K562 (cell line): ENCODE data around the gene HMGN2. TPM values are rescaled to one million over a fixed set of nuclear protein-coding genes. Genes with fewer than 3 reads are reported as not detected.

Experiments
- ATAC-seq: fragments of 200-7000 bp; cut with Tn5 transposase; 3 replicates; pipeline ENCODE4 v1.9.1; 2020; ENCODE audit warnings: moderate library complexity
- BruUV-seq: library from RNA; stranded (reverse); fragments of 400-500 nt; replicated peaks from 2 replicates; lab custom pipeline; 2021; lab: Mats Ljungman, UMichigan
- CTCF ChIA-PET: fragments of 300-600 bp; formaldehyde crosslinking; extraction: SDS; loops from one replicate; lab custom pipeline; 2021; ENCODE audit warnings: low intra/inter-chr PET ratio; lab: Yijun Ruan, JAX
- POLR2A ChIA-PET: fragments of 300-600, 350-650 bp; sonication (Branson Sonifier 250); formaldehyde crosslinking; extraction: SDS; loops from one replicate; lab custom pipeline; 2021; ENCODE audit warnings: antibody characterized with exemption, inconsistent platforms; lab: Yijun Ruan, JAX
- DNase-seq, 4 experiments: peaks; one replicate each; pipeline versions ENCODE4 v3.0.0 to v3.0.0-alpha.2; 2011 to 2018; ENCODE audit warnings: low spot score in 3 of 4, mixed read lengths in 3 of 4; ENCODE audit errors: extremely low read depth in 1 of 4
- FAIRE-seq: peaks from 2 replicates; lab custom pipeline; 2011; peaks lifted over from hg19 to GRCh38; lab: Jason Lieb, UNC
- H2AFZ ChIP-seq: 2 replicates; pipeline ENCODE4 v1.6.0; 2011; ENCODE audit warnings: low read depth, low read length, control low read depth, inconsistent platforms
- H3K27ac ChIP-seq: fragments of 200-600 bp; 3 replicates; pipeline ENCODE4 v1.8.0; 2011; ENCODE audit warnings: low read depth, mild to moderate bottlenecking, control low read depth, inconsistent platforms, low read length, moderate library complexity, mixed read lengths; ENCODE audit errors: extremely low read depth
- H3K27me3 ChIP-seq, 2 experiments: fragments of 300-600 bp in 1 of 2; 2 replicates in 1 of 2; 3 replicates in 1 of 2; pipeline versions ENCODE4 v1.6.0 to v1.8.0; 2011; ENCODE audit warnings: inconsistent platforms in 2 of 2, low read length in 2 of 2, mild to moderate bottlenecking in 1 of 2, mixed read lengths in 1 of 2, moderate library complexity in 1 of 2; ENCODE audit not compliant: control insufficient read depth in 2 of 2, insufficient read depth in 2 of 2
- H3K36me3 ChIP-seq: fragments of 300-600 bp; 3 replicates; pipeline ENCODE4 v1.8.0; 2011; ENCODE audit warnings: mild to moderate bottlenecking, low read length, inconsistent platforms; ENCODE audit not compliant: control insufficient read depth, insufficient read depth
- H3K4me1 ChIP-seq, 2 experiments: fragments of 200-600 bp in 1 of 2; replicated peaks in 1 of 2; 2 replicates in 1 of 2; 3 replicates in 1 of 2; pipeline versions ENCODE4 v1.5.1 to v1.8.0; 2011; ENCODE audit warnings: inconsistent platforms in 2 of 2, low read length in 2 of 2, mild to moderate bottlenecking in 1 of 2, mixed read lengths in 1 of 2, moderate library complexity in 1 of 2; ENCODE audit not compliant: control insufficient read depth in 2 of 2, insufficient read depth in 2 of 2
- H3K4me2 ChIP-seq: 2 replicates; pipeline ENCODE4 v1.6.1; 2011; ENCODE audit warnings: low read length, control low read depth, inconsistent platforms, mixed read lengths; ENCODE audit not compliant: insufficient read depth
- H3K4me3 ChIP-seq: fragments of 200-600 bp; sonication (generic), shearing (Covaris generic); 2 replicates; pipeline ENCODE4 v1.5.1; 2016; ENCODE audit warnings: control low read depth, inconsistent platforms
- H3K79me2 ChIP-seq: fragments of 200-600 bp; 3 replicates; pipeline ENCODE4 v1.8.0; 2011; ENCODE audit warnings: low read length, inconsistent platforms; ENCODE audit not compliant: control insufficient read depth, insufficient read depth
- H3K9ac ChIP-seq, 2 experiments: 2 replicates each; pipeline versions ENCODE4 v1.6.0 to v1.6.1; 2011; ENCODE audit warnings: low read depth in 2 of 2, low read length in 2 of 2, control low read depth in 1 of 2, inconsistent platforms in 1 of 2, mild to moderate bottlenecking in 1 of 2, mixed read lengths in 1 of 2; ENCODE audit not compliant: insufficient read depth in 1 of 2
- H3K9me1 ChIP-seq: one replicate; pipeline ENCODE4 v1.6.0; 2011; ENCODE audit warnings: inconsistent platforms, mild to moderate bottlenecking, low read length, moderate library complexity; ENCODE audit not compliant: control insufficient read depth, insufficient read depth
- H3K9me3 ChIP-seq: replicated peaks from 2 replicates; pipeline ENCODE4 v1.5.1; 2011; ENCODE audit warnings: low read depth, low read length, inconsistent platforms; ENCODE audit not compliant: control insufficient read depth, insufficient read depth
- H4K20me1 ChIP-seq: replicated peaks from 2 replicates; pipeline ENCODE4 v1.6.1; 2011; ENCODE audit warnings: low read length, inconsistent platforms, mixed read lengths; ENCODE audit not compliant: control insufficient read depth, insufficient read depth
- FIP1L1 ChIP-seq: fragments of 200-400 bp; formaldehyde crosslinking; IDR thresholded peaks from 2 replicates; pipeline ENCODE4 v1.6.1; 2018; ENCODE audit warnings: mild to moderate bottlenecking, low read depth, low read length; ENCODE audit not compliant: poor library complexity, severe bottlenecking
- FOXM1 ChIP-seq, 2 experiments: fragments of 450-650 bp in 1 of 2; sonication (generic) in 1 of 2; formaldehyde crosslinking in 1 of 2; IDR thresholded peaks; 2 replicates each; pipeline versions ENCODE4 v1.6.1 to v1.9.0; 2017 to 2022; ENCODE audit warnings: low read depth in 2 of 2, mild to moderate bottlenecking in 2 of 2, missing genetic modification reagents in 1 of 2, moderate library complexity in 1 of 2
- GATAD2A ChIP-seq: fragments of 450-650 bp; IDR thresholded peaks from 2 replicates; pipeline ENCODE4 v1.6.1; 2017
- HNRNPH1 ChIP-seq: fragments of 200-400 bp; formaldehyde crosslinking; optimal IDR thresholded peaks from 2 replicates; pipeline ENCODE3; 2017; ENCODE audit warnings: low read depth, mild to moderate bottlenecking, low read length, moderate library complexity
- IRF2 ChIP-seq: sonication (generic); formaldehyde crosslinking; IDR thresholded peaks from 2 replicates; pipeline ENCODE4 v1.8.1; 2022; ENCODE audit warnings: mild to moderate bottlenecking, missing genetic modification reagents
- LCOR ChIP-seq: sonication (generic); formaldehyde crosslinking; IDR thresholded peaks from 2 replicates; pipeline ENCODE4 v1.8.0; 2022; ENCODE audit warnings: mild to moderate bottlenecking, missing genetic modification reagents
- MAFK ChIP-seq: IDR thresholded peaks from 2 replicates; pipeline ENCODE4 v1.6.1; 2011; ENCODE audit warnings: low read length, improper control_type of control experiment
- MAX ChIP-seq: sonication (generic); formaldehyde crosslinking; IDR thresholded peaks from 2 replicates; pipeline ENCODE4 v1.9.0; 2022; ENCODE audit warnings: mild to moderate bottlenecking, missing genetic modification reagents
- RBM15 ChIP-seq: fragments of 200-400 bp; formaldehyde crosslinking; IDR thresholded peaks from 2 replicates; pipeline ENCODE4 v1.6.1; 2018; ENCODE audit warnings: mild to moderate bottlenecking, low read length, moderate library complexity; ENCODE audit not compliant: insufficient read depth
- SREBF2 ChIP-seq: sonication (generic); formaldehyde crosslinking; IDR thresholded peaks from 2 replicates; pipeline ENCODE4 v1.4.0; 2020; ENCODE audit warnings: mild to moderate bottlenecking, missing genetic modification reagents
- TBL1XR1 ChIP-seq, 2 experiments: IDR thresholded peaks; 2 replicates each; pipeline ENCODE4 v1.6.1; 2012; ENCODE audit warnings: improper control_type of control experiment in 2 of 2, low read length in 2 of 2, mild to moderate bottlenecking in 1 of 2
- TFAP4 ChIP-seq: sonication (generic); formaldehyde crosslinking; IDR thresholded peaks from 2 replicates; pipeline ENCODE4 v1.8.0; 2022; ENCODE audit warnings: missing genetic modification reagents, mild to moderate bottlenecking, moderate library complexity, borderline replicate concordance
- THRB ChIP-seq: fragments of 450-650 bp; formaldehyde crosslinking; conservative IDR thresholded peaks from 2 replicates; pipeline ENCODE4 v1.4.0; 2022; ENCODE audit warnings: mild to moderate bottlenecking, missing genetic modification characterization
- XRCC3 ChIP-seq: fragments of 450-650 bp; IDR thresholded peaks from 2 replicates; pipeline ENCODE4 v1.6.1; 2017; ENCODE audit warnings: mild to moderate bottlenecking, moderate library complexity
- ZBTB33 ChIP-seq: sonication (generic); formaldehyde crosslinking; IDR thresholded peaks from 2 replicates; pipeline ENCODE4 v1.8.1; 2023; ENCODE audit warnings: mild to moderate bottlenecking, missing genetic modification reagents
- ZBTB8A ChIP-seq: fragments of 450-650 bp; IDR thresholded peaks from 2 replicates; pipeline ENCODE4 v1.6.1; 2018; ENCODE audit warnings: mild to moderate bottlenecking, moderate library complexity; ENCODE audit not compliant: partially characterized antibody
- ZNF232 ChIP-seq: sonication (generic); formaldehyde crosslinking; IDR thresholded peaks from 2 replicates; pipeline ENCODE4 v1.8.0; 2022; ENCODE audit warnings: mild to moderate bottlenecking, missing genetic modification reagents
- ZNF282 ChIP-seq: sonication (generic); formaldehyde crosslinking; IDR thresholded peaks from 2 replicates; pipeline ENCODE4 v1.8.1; 2023; ENCODE audit warnings: missing genetic modification reagents
- WGBS: fragments of 100-300 bp; shearing (Covaris generic); methylation state at CpG from one replicate; pipeline ENCODE4 v1.1.6; 2016; ENCODE audit warnings: low coverage, mixed read lengths; ENCODE audit not compliant: insufficient coverage; ENCODE audit errors: missing lambda C conversion rate; 5-methylcytosine and 5-hydroxymethylcytosine counted together
- in situ Hi-C: fragments of 300-500 bp; cut with MboI; formaldehyde crosslinking; loops from 4 replicates; pipeline ENCODE4 v1.15.0; 2018; ENCODE audit warnings: inconsistent platforms, mixed read lengths
- intact Hi-C: fragments of 100-400 bp; cut with micrococcal nuclease; formaldehyde crosslinking; loops from 2 replicates; pipeline ENCODE4 v1.14.2; 2022
- polyA plus RNA-seq, 8 experiments: library from polyadenylated mRNA; depleted of rRNA in 4 of 8; stranded (reverse) in 5 of 8; unstranded in 3 of 8; fragments of >200 nt; fragmentation: Nextera tagmentation in 2 of 8; fragmentation: Illumina TruSeq in 1 of 8; extraction: Ambion mirVana in 2 of 8; extraction: Trizol in 1 of 8; gene quantifications; 2 replicates each; pipeline versions ENCODE4 v1.2.1 to v1.2.3, GENCODE V29; 2011 to 2014; ENCODE audit warnings: inconsistent platforms in 1 of 8, missing spikeins in 1 of 8
- total RNA-seq, 7 experiments: library from RNA; depleted of rRNA in 6 of 7; stranded (reverse); fragments of >200 nt in 6 of 7; fragmentation: Illumina TruSeq in 2 of 7; extraction: Trizol in 2 of 7; gene quantifications; 2 replicates each; pipeline versions ENCODE4 v1.2.1 to v1.2.3, GENCODE V29; 2011 to 2021; ENCODE audit warnings: low replicate concordance in 1 of 7

The HMGN2 gene
- total and polyA plus RNA-seq, 9 of the 15 experiments (the other 6 are each of a cell fraction or from before 2014, with no cell fraction given): 370 to 1,354 (median 965) TPM

- H3K9ac ChIP-seq: no peak overlapping the region
- no peak overlapping the region for H2AFZ ChIP-seq
- intact Hi-C loops: no loop called here
- BruUV-seq: no TSS peak
- H4K20me1 ChIP-seq: no peaks in the 10 kb centered on the region
- no peaks in the 10 kb centered on the region for H3K9me1 ChIP-seq
- H3K4me1 ChIP-seq: peaks cover 7 to 16% of the 10 kb centered on the region in 2 experiments; a peak in 4 of 5 replicates
- ChIA-PET POLR2A (interaction anchor here (0.7 to 2.0 kb wide), 6 partner anchors 9 to 175 kb away, joined by 3 to 6 read pairs (median 3); no protein-coding TSS in a partner anchor), CTCF (interaction anchor here (0.6 kb wide), 1 partner anchor 582 kb away, joined by 3 read pairs; no protein-coding TSS in a partner anchor)
- H3K36me3 ChIP-seq: peaks cover 9% of the 10 kb centered on the region; the same call in 2 of the 3 replicates
- no peaks in the 10 kb centered on the region for H3K9me3 ChIP-seq
- in situ Hi-C loops: no loop called here
- no peak overlapping the region for H3K27ac ChIP-seq
- ATAC-seq (no peak), FAIRE-seq (no peak), DNase-seq (no peak)
- H3K4me2 ChIP-seq: no peak overlapping the region
- no peaks in the 10 kb centered on the region for H3K27me3 ChIP-seq
- TF ChIP-seq IRF2 (CRISPR knock-in tag): no peak
- no peak for TF ChIP-seq ZNF282
- TF ChIP-seq ZBTB33 (CRISPR knock-in tag): no peak
- TF ChIP-seq TFAP4 (CRISPR knock-in tag): no peak
- TF ChIP-seq THRB (CRISPR knock-in tag): no peak
- no peak for TF ChIP-seq MAX (CRISPR knock-in tag)
- TF ChIP-seq FOXM1 (IDR thresholded peaks at IDR 0.05; ENCODE audit: low read depth): no peak
- no peak for TF ChIP-seq FOXM1 (CRISPR knock-in tag; IDR thresholded peaks at IDR 0.05; ENCODE audit: low read depth)
- TF ChIP-seq ZBTB8A: no peak
- TF ChIP-seq HNRNPH1: no peak
- TF ChIP-seq GATAD2A: no peak
- TF ChIP-seq LCOR: no peak
- TF ChIP-seq RBM15: no peak
- TF ChIP-seq ZNF232 (CRISPR knock-in tag): no peak
- TF ChIP-seq XRCC3: no peak
- TF ChIP-seq SREBF2 (CRISPR knock-in tag): no peak
- no peak for TF ChIP-seq MAFK
- no peak for TF ChIP-seq FIP1L1
- no peak for TF ChIP-seq TBL1XR1 (IDR thresholded peaks at IDR 0.05; ENCODE audit: low read length in 2 of 2)
- peaks cover 32% of the 10 kb centered on the region for H3K79me2 ChIP-seq
- WGBS: 84% methylated on average over 2 of the region's 2 CpGs
- no peak overlapping the region for H3K4me3 ChIP-seq
Measured at GRCh38 chr1:26429721-26430120, 42.5 kb upstream of the HMGN2 start.
